ENCODE measurements around the gene RGS7. TPM values are rescaled to one million over a fixed set of nuclear protein-coding genes. Genes with fewer than 3 reads are reported as not detected.

Gene RGS7
- total RNA-seq, 1 experiment from 2014 or later: 1.5 TPM

DNA sequence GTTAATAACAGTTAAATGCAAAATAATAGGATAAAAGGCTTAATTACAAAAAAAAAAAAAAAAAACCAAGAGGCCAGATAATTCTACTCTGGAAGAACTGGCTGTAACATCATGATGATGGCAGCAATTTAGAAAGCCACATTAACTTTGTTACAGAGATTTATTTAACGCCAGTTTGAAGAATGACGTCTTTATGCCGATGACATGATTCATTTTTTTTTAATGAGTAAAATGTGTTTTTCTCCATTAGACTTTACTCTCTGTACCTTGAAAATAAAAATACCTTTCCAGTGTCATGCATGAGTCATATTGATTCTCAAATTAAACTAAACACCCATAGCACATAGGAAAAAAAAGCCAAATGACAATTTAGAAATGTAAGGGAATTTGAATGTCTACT is 226.1 kb downstream of the RGS7 start:
- Histone ChIP-seq H3K79me1 (ENCODE audit: insufficient read depth, low read depth, low read length, poor library complexity, severe bottlenecking) (no peaks in the 10 kb centered on the region), H2BK15ac (ENCODE audit: low read depth, low read length) (no peak overlapping the region), H3K23me2 (ENCODE audit: insufficient read length, low read depth, low read length, poor library complexity, severe bottlenecking) (no peaks in the 10 kb centered on the region), H2BK12ac (ENCODE audit: insufficient read length, low read depth, low read length) (no peak overlapping the region), H3K4ac (ENCODE audit: low read depth, low read length) (no peak overlapping the region), H3K9ac (ENCODE audit: extremely low read depth, insufficient read length, low read length) (no peak overlapping the region), H4K91ac (ENCODE audit: insufficient read length, low read depth, low read length) (no peak overlapping the region), H3K27me3 (ENCODE audit: insufficient read depth, low read length) (no peaks in the 10 kb centered on the region), H2BK20ac (ENCODE audit: low read depth, low read length, poor library complexity, severe bottlenecking) (no peak overlapping the region), H3K18ac (ENCODE audit: insufficient read length, low read depth, low read length) (no peak overlapping the region), H4K20me1 (ENCODE audit: control insufficient read depth, insufficient read depth, insufficient read length) (no peaks in the 10 kb centered on the region), H3K27ac (ENCODE audit: insufficient read length, low read depth, low read length) (no peak overlapping the region), H4K8ac (replicated peaks; ENCODE audit: insufficient read length, low read depth, low read length) (no peak overlapping the region), H2AK5ac (ENCODE audit: insufficient read length, low read length) (no peak overlapping the region), H3T11ph (ENCODE audit: low read length) (no peak overlapping the region), H3K79me2 (ENCODE audit: insufficient read depth, low read length) (no peaks in the 10 kb centered on the region), H4K5ac (ENCODE audit: insufficient read length, low read depth, low read length) (no peak overlapping the region), H2AFZ (ENCODE audit: low read length) (no peak overlapping the region), H3K23ac (ENCODE audit: insufficient read length, low read depth, low read length) (no peak overlapping the region), H3K9me3 (ENCODE audit: control insufficient read depth, low read depth, low read length) (no peaks in the 10 kb centered on the region), H2BK5ac (ENCODE audit: insufficient read length, low read length) (no peak overlapping the region), H3K56ac (ENCODE audit: insufficient read length, low read depth, low read length) (no peak overlapping the region), H3K4me2 (ENCODE audit: insufficient read depth, insufficient read length, low read length) (no peak overlapping the region), H2BK120ac (ENCODE audit: low read depth, low read length, poor library complexity, severe bottlenecking) (no peak overlapping the region), H3K14ac (ENCODE audit: insufficient read depth, low read length) (no peak overlapping the region), H3K4me1 (ENCODE audit: insufficient read depth, low read length) (peaks cover 2% of the 10 kb centered on the region; the same call in 1 of the 2 replicates)
- peaks cover 13 to 14% of the 10 kb centered on the region in 2 experiments for H3K4me1 Mint-ChIP-seq
- no peaks in the 10 kb centered on the region for H3K9me3 Mint-ChIP-seq
- TF ChIP-seq, protein P1, sequence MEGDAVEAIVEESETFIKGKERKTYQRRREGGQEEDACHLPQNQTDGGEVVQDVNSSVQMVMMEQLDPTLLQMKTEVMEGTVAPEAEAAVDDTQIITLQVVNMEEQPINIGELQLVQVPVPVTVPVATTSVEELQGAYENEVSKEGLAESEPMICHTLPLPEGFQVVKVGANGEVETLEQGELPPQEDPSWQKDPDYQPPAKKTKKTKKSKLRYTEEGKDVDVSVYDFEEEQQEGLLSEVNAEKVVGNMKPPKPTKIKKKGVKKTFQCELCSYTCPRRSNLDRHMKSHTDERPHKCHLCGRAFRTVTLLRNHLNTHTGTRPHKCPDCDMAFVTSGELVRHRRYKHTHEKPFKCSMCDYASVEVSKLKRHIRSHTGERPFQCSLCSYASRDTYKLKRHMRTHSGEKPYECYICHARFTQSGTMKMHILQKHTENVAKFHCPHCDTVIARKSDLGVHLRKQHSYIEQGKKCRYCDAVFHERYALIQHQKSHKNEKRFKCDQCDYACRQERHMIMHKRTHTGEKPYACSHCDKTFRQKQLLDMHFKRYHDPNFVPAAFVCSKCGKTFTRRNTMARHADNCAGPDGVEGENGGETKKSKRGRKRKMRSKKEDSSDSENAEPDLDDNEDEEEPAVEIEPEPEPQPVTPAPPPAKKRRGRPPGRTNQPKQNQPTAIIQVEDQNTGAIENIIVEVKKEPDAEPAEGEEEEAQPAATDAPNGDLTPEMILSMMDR (conservative IDR thresholded peaks at IDR 0.05): no peak
- no peak overlapping the region for H3K4me3 Mint-ChIP-seq
- DNase-seq: no peak
- no CpG with 5 or more reads among the region's 3 CpGs for WGBS (ENCODE audit: extremely low coverage, insufficient read length, low lambda C conversion rate)
- H3K36me3 Mint-ChIP-seq (ENCODE audit: insufficient read depth in 1 of 3, low read depth in 3 of 3): no peaks in the 10 kb centered on the region
- no peaks in the 10 kb centered on the region for H3K27me3 Mint-ChIP-seq (ENCODE audit: low read depth)
- H3K27ac Mint-ChIP-seq: 0 out of 7 replicates have a peak overlapping the region, but pooled peaks of 1 of the 3 experiments have one; percentile 65
